ENCODE measurements around the gene EFNA5.

Gene EFNA5

DNA sequence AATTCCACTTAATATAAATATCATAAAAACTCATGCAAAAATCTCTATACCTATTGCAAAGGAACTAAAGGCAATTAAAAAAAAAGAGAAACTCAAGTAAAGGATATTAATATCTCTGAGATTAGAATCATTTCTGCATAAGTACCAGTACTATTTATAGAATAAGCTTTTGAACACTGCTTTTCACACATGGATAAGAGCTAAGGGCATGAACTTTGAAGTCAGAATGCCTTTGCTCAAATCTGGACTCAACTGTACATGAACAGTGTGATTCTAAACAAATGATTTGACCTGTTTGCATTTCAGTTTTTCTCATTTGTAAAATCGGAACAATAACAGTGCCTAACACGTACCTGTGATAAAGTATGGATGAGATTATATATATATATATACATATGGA is 255.9 kb downstream of the EFNA5 start:
- DNase-seq, result no peak

- no peak for DNase-seq
Measured at GRCh38 chr5:107413754-107414153, 257.0 kb downstream of the EFNA5 start.

- DNase-seq, result no peak
Measured at GRCh38 chr5:107408564-107408963, 262.2 kb downstream of the EFNA5 start.

GRCh38 chr5:107407713-107408298 is 262.9 kb downstream of the EFNA5 start:
- no peak for DNase-seq

DNA sequence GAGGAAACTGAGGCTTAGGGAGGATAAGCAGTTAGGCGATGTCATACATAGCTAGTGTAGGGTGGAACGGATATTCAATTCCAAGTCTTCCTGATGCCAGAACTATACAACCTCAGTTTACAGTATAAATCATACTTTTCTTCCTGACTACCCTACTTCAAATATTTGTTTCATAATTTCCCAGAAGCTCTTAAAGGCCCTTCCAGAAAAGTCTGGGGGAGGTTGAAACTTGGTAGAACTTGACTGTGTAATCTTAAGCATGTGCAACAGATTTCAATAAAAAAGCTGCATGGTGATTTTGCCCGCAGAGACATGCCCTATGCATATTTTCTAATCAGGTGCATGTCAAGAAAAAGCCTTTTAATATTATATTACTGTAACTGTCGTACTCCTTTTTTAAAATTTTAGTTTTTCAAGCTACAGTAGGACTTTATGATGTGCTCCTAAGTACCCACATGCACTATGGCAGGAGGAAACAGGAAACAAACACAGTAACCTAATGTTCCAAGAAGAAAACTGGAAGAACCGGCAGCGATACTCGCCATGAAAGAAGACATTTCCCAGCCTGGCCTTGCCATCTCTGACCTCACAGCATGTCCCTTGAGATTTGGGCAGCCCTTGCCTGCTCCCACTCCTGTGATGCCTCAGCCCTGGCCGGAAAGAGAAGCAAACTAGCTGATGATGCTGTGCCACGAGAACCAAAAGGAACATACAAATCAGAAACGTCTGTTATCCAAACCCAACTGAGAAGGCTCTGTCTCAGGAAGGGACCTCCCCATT is 266.0 kb downstream of the EFNA5 start:
- no peak for DNase-seq

DNA sequence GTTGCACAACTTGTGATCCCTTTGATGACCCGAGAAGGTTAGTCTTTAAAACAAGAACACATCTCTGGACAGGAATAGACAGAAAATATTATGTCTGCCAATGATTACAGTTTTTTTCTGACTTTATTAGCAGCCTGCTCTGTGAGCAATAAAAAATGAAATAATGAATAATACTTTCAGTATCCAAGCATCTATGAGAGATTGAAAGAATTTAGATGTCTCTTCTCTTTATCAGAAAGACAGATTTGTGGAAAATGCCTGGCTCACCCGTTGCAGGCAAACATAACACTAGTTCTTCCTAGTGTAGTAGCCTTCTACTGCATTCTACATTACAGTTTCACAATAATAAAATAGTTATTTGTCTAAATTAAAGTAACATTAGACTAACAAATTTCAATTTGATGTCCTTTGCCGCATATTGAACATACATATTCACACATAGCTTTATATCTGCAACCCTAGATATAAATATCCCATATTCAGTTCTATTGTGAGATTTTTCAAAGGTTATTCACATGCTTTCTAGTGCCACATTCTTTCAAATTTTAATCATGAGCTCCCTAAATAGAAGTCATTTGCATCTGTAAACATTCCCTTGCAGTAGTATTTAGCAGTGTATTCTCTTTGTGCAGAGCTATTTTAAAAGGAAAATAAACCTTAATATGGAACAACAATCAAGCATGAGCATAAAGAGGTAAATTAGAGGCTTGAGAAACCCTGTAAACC is 267.3 kb downstream of the EFNA5 start:
- DNase-seq, result no peak

DNA sequence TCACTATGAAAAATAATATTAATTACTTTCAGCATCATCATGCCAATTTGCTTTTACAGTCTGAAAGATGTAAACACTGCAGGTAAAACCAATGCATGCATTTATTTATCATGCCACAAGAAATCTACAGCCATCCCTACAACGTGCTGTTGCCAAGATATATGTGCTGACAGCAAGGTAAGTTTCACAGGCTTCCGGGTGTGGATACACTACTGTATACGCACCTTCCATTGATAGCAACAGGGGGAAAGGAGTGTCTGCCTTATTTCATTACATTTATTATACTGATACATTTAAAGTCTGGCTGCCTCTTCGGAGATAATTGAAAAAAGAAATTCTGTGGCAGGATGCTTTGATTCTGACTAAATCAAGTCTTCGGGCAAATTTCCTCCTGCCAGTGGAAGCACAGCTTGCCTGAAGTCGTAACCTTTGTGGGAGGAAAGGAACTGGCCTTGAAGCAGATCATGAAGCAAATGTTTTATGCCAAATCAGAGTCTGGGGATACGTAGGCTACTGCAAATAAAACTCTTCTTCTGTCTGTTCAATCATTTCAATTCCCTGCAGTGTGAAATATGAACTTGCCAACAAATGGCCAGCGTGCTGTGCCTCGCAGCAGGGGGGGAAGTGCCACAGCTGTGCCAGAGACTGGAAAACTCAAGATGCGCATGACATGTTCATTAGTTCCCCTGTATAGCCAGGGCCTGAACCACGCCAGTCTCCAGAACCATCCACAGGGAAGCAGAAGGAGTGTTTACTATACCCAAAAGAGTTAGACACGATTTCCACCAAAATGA is 268.1 kb downstream of the EFNA5 start:
- peak; percentile 86 for DNase-seq

DNA sequence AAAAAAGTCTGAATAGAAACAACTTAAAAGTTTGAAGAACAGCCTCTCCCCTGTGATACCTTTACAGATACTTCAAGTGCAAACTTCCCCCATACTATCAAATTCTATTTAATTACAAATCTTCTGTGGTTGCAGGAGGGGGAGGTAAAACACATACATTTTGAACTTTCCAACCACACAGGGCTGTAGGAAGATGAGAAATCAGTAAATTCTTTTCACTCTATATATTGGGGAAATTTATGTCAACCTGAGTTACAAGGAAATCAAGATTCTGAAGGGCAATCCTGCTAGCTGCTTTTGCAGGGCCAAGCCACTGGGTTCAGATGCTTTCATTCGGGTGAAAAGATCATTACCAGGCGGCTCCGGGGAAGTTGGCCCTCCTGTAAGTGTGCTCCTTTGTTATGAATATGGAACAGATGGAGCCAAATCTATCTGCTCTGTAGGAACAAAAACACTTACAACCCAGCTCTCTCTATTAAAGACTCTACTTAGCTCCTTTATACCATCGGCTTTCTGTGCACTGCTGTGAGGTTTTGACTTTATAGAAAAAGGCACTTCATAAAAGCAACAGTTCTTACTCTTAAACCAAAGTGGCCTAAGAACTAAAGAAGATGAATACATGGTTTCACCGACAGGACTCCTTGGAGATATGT is 269.1 kb downstream of the EFNA5 start:
- no peak for DNase-seq

- no peak for DNase-seq
Measured at GRCh38 chr5:107400328-107400727, 270.4 kb downstream of the EFNA5 start.

GRCh38 chr5:107398703-107399102 is 272.0 kb downstream of the EFNA5 start:
- no peak for DNase-seq

- no peak for DNase-seq
Measured at GRCh38 chr5:107396351-107396690, 274.4 kb downstream of the EFNA5 start.

DNA sequence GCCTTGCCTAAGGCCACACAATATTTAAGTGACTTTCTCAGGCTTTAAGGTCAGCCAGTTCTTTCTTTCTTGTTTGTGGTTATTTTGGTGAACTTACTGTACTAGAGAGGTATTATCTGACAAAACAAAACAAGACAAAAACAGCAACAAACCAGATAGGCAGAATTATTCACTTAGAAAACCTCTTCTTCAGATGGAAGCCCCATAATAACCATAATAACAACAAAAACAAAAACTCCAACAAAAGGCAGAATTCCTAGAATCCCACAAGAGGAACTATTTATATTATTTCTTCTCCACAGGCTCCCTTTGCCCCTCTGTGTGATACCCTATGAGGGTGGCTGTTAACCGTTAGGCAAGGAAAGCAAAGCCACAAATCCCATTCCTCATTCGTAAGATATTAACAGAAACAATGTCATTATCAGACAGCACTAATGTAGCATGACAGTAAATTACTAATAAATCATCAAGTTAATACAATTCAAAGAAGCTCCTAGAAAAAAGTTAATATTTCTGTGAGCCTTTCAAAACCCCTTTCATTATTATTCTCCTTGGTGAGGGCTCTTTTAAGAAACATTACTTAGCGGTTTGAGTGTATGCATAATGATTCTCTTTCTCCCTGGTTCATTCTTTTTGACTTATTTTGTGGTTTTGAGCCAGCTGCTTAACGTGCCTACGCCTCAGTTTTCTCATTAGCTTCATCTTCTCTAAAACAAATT is 274.9 kb downstream of the EFNA5 start:
- DNase-seq, result no peak

DNA sequence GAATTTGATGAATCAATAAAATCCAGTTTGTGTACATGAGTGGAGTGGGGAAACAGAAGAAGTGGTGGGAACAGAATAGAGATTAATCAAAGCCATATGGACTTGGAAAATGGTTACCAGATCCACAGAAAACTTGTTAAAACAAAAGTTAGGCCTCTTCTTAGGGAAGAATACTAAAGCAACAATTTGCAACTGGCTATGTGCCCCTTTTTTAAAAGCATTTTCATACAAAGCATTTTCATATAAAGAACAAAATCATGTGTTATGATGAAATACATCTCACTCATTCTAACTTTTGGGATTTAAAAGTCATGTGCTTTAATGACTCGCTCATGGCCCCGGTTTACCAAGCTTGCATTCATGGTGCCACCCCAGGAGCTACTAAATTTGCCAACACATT is 276.9 kb downstream of the EFNA5 start:
- no peak for DNase-seq

DNA sequence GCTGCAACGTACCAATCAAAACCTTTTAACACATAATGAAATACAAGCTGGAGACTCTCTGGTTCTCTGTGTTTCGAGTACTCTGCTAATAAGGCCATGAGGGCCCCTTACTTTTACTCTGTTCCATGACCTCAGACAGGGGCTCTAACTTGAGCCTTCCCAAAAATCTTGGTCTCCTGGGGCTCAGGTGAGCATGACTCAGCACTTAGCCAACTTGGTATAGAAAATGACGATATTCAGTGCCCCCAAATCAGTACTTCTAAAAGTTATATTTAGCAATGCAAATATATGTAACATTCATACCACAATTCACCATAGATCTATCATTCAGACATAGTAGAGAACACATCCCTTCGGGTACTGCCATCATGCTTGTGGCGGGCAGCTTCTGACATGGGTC is 278.9 kb downstream of the EFNA5 start:
- DNase-seq, result no peak

DNA sequence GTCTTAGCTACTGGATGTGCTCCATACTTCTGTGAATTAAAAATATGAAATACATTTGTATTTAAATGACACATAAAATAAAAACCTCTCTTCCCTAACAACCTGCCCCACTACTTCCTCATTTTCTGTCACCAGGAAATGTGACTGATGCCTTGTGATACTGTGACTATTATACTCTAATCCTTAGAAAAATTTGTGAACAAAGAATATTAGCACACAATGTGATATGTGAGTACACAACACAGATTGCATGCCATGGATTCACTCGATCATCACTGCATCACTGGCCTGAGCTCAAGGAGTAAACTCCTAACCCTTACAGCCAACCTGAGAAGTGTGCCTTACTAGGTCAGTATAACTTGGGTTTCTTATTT is 281.0 kb downstream of the EFNA5 start:
- DNase-seq, result no peak

GRCh38 chr5:107389130-107389774 is 281.5 kb downstream of the EFNA5 start:
- peak; percentile 7 for DNase-seq

- DNase-seq, result no peak
Measured at GRCh38 chr5:107388141-107388861, 282.4 kb downstream of the EFNA5 start.

GRCh38 chr5:107387526-107388140 is 283.1 kb downstream of the EFNA5 start:
- DNase-seq, result no peak

DNA sequence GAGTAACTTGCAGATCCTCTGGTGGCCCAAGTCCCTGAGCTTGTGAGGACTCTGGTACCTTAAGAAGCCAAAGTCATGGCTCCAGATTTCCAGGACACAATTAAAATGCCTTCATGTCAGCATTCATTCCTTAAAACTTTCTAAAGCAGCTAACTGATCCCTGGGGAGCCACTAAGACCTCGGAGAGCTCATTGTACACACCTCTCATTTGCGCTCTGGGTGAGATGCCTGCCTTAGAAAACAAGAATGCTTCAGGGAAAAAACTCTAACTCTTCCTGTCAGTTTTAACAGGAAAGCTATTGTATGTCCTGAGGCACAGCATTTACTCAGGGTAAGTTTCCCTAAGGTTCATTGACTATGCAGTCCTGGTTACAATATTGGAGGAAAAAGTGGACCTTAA is 285.0 kb downstream of the EFNA5 start:
- DNase-seq, result no peak

DNA sequence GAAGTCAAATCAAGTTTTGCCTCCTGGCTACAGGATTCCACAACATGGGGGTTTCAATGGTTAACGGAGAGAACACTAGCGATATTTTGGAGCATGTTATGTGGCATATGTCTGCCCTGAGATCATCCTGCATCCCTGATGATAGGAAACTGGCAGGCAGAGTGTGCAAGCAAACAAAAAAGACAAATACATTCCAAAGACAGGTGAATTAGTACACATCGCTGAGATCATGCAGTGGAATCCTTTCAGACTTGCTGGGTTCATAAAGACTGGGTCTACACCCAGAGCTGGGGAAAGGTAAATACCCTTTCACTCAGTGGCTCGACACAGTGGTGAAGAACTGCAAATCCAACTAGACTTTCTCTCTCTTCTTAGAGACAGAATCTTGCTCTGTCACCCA is 286.5 kb downstream of the EFNA5 start:
- no peak for DNase-seq

GRCh38 chr5:107383414-107383813 is 287.3 kb downstream of the EFNA5 start:
- DNase-seq, result no peak

Data from NCI-H146 (cell line).